SU-DHL-6 (cell line): Measurements from ENCODE around the gene SLC32A1.

Experiments
- H2AFZ ChIP-seq: fragments of 200-600 bp; sonication (generic); 2 replicates; pipeline ENCODE4 v1.6.1; 2014; ENCODE audit warnings: low read depth, mild to moderate bottlenecking, moderate library complexity, mixed read lengths, antibody characterized with exemption, low read length; ENCODE audit not compliant: severe bottlenecking
- H3F3A ChIP-seq: fragments of 200-600 bp; shearing (Covaris generic); 2 replicates; pipeline ENCODE4 v1.6.0; 2016; ENCODE audit warnings: antibody characterized with exemption, mild to moderate bottlenecking; ENCODE audit not compliant: insufficient read depth
- H3K27ac ChIP-seq: fragments of 200-600 bp; sonication (generic); 2 replicates; pipeline ENCODE4 v1.5.1; 2016; ENCODE audit warnings: low read depth, mild to moderate bottlenecking, low read length, moderate library complexity, mixed read lengths
- H3K27me3 ChIP-seq: fragments of 200-600 bp; sonication (generic), shearing (Covaris generic); 2 replicates; pipeline ENCODE4 v1.6.0; 2014; ENCODE audit warnings: mild to moderate bottlenecking, low read length
- H3K36me3 ChIP-seq: fragments of 200-600 bp; sonication (generic); 2 replicates; pipeline ENCODE4 v1.6.1; 2014; ENCODE audit warnings: mild to moderate bottlenecking, low read length, mixed read lengths
- H3K4me2 ChIP-seq: fragments of 300-600, 200-600 bp; shearing (Covaris generic), sonication (generic); 2 replicates; pipeline ENCODE4 v1.6.0; 2014; ENCODE audit warnings: low read length, low read depth, mild to moderate bottlenecking; ENCODE audit not compliant: poor library complexity, severe bottlenecking
- H3K4me3 ChIP-seq: fragments of 200-600 bp; sonication (generic); 2 replicates; pipeline ENCODE4 v1.5.1; 2014; ENCODE audit warnings: antibody characterized with exemption, low read length, mild to moderate bottlenecking, mixed read lengths; ENCODE audit not compliant: insufficient read depth, poor library complexity, severe bottlenecking
- H3K79me2 ChIP-seq: fragments of 200-600 bp; sonication (generic); 2 replicates; pipeline ENCODE4 v1.6.1; 2014; ENCODE audit warnings: mild to moderate bottlenecking, low read length, moderate library complexity; ENCODE audit not compliant: insufficient read depth
- H3K9ac ChIP-seq: fragments of 200-600 bp; sonication (generic); 2 replicates; pipeline ENCODE4 v1.7.0; 2014; ENCODE audit warnings: mild to moderate bottlenecking, low read length
- H3K9me2 ChIP-seq: fragments of 200-600 bp; sonication (generic); replicated peaks from 2 replicates; pipeline ENCODE4 v1.6.1; 2014; ENCODE audit warnings: low read length; ENCODE audit not compliant: insufficient read depth
- H3K9me3 ChIP-seq: fragments of 200-600 bp; sonication (generic); 2 replicates; pipeline ENCODE4 v1.6.1; 2014; ENCODE audit warnings: low read length, mixed read lengths; ENCODE audit not compliant: insufficient read depth
- H4K20me1 ChIP-seq: fragments of 200-600 bp; sonication (generic); 2 replicates; pipeline ENCODE4 v1.6.1; 2014; ENCODE audit warnings: low read depth, mild to moderate bottlenecking, antibody characterized with exemption, low read length, moderate library complexity, mixed read lengths
- EZH2phosphoT487 ChIP-seq: fragments of 200-600 bp; sonication (generic), shearing (Covaris generic); conservative IDR thresholded peaks from 2 replicates; pipeline ENCODE4 v1.6.1; 2018; ENCODE audit warnings: mild to moderate bottlenecking, antibody characterized with exemption, low read length, moderate library complexity, mixed read lengths
- TF ChIP-seq, protein P1 (sequence below): fragments of 200-600 bp; sonication (generic); IDR thresholded peaks from one replicate; pipeline ENCODE4 v1.5.1; 2017; ENCODE audit warnings: antibody characterized with exemption, mild to moderate bottlenecking, low read length, moderate library complexity; ENCODE audit not compliant: insufficient read depth, poor library complexity, severe bottlenecking

SLC32A1 gene

DNA sequence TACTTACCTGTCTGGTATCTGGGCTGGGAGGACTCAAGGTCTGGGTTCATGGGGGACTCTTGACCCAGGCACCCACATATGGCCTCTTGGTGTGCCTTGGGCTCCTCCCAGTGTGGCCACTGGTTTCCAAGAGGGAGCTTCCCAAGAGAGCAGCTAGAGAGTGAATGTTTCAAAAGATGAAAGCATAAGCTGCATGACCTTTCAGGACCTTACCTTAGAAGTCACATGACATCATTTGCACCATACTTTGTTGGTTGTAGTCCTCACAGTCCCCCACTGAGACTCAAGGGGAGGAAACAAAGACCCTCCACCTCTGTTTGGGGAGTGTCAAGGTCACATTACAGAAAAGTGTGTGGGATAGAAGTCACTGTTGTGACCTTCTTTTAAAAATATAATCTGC, 37.9 kb downstream of the SLC32A1 start:
- no peak overlapping the region for H3K27ac ChIP-seq
- H3K9ac ChIP-seq: no peak overlapping the region
- no peaks in the 10 kb centered on the region for H4K20me1 ChIP-seq
- no peak overlapping the region for H3K4me2 ChIP-seq
- H2AFZ ChIP-seq: no peak overlapping the region
- no peaks in the 10 kb centered on the region for H3F3A ChIP-seq
- H3K9me3 ChIP-seq: no peaks in the 10 kb centered on the region
- H3K9me2 ChIP-seq: no peaks in the 10 kb centered on the region
- no peaks in the 10 kb centered on the region for H3K27me3 ChIP-seq
- TF ChIP-seq EZH2phosphoT487: no peak
- TF ChIP-seq, protein P1, sequence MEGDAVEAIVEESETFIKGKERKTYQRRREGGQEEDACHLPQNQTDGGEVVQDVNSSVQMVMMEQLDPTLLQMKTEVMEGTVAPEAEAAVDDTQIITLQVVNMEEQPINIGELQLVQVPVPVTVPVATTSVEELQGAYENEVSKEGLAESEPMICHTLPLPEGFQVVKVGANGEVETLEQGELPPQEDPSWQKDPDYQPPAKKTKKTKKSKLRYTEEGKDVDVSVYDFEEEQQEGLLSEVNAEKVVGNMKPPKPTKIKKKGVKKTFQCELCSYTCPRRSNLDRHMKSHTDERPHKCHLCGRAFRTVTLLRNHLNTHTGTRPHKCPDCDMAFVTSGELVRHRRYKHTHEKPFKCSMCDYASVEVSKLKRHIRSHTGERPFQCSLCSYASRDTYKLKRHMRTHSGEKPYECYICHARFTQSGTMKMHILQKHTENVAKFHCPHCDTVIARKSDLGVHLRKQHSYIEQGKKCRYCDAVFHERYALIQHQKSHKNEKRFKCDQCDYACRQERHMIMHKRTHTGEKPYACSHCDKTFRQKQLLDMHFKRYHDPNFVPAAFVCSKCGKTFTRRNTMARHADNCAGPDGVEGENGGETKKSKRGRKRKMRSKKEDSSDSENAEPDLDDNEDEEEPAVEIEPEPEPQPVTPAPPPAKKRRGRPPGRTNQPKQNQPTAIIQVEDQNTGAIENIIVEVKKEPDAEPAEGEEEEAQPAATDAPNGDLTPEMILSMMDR: no peak
- H3K79me2 ChIP-seq: no peaks in the 10 kb centered on the region
- no peaks in the 10 kb centered on the region for H3K36me3 ChIP-seq
- no peak overlapping the region for H3K4me3 ChIP-seq

DNA sequence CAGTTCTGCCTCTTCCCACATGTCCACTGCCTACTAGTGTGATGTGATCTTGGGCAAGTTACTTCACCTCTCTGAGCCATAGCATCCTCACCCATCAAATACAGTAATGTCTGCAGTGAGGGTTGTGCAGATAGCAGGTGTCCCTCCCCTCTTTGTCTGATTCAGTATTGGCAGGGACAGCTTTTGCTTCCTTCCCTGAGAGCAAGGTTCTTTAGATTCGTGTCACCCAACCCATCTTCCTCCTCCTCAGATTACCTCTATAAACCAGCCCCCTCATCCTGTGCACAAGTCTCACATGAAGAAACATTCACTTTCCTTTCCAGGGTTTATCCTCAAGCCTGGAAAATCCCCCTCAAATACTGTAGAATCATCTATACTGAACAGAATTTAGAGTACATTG, 39.3 kb downstream of the SLC32A1 start:
- no peak overlapping the region for H2AFZ ChIP-seq
- H3K36me3 ChIP-seq: no peaks in the 10 kb centered on the region
- H4K20me1 ChIP-seq: no peaks in the 10 kb centered on the region
- H3K27me3 ChIP-seq: no peaks in the 10 kb centered on the region
- H3K4me2 ChIP-seq: no peak overlapping the region
- no peak overlapping the region for H3K9ac ChIP-seq
- no peak overlapping the region for H3K27ac ChIP-seq
- TF ChIP-seq EZH2phosphoT487: no peak
- TF ChIP-seq, protein P1: no peak
- no peaks in the 10 kb centered on the region for H3K9me3 ChIP-seq
- no peaks in the 10 kb centered on the region for H3K9me2 ChIP-seq
- H3F3A ChIP-seq: no peaks in the 10 kb centered on the region
- H3K4me3 ChIP-seq: no peak overlapping the region
- no peaks in the 10 kb centered on the region for H3K79me2 ChIP-seq

DNA sequence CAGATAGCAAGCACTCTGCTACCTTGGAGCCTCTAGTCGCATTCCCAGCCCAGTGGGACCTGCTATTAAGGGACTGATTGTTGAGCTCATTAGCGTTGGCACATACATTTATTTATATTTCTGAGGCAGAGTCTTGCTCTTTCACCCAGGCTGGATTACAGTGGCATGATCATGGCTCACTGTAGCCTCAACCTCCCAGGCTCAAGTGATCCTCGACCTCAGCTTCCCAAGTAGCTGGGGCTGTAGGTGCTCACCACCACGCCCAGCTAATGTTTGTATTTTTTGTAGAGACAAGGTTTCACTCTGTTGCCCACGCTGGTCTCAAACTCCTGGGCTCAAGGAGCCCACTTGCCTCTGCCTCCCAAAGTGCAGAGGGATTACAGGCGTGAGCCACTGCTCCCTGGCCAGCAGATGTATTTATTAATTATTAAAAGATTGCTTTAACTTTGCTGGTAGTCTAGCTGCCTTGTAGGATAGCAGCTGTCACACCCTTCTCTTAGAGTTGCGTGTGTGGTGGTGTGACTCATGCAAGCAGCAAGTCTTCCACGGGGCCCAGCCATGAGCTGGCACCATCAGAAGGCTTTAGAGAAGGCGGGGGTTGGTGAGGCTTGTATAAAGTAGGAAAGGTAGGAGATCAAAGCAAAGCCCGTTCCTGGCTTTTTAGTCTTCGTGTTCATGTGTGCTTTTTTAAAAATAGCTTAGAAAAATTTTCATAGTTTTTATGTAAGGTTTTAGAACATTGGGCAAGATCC, 40.5 kb downstream of the SLC32A1 start:
- Histone ChIP-seq H3K9ac (no peak overlapping the region), H3K27me3 (no peaks in the 10 kb centered on the region), H3K9me2 (no peaks in the 10 kb centered on the region), H3K9me3 (no peaks in the 10 kb centered on the region), H3K36me3 (no peaks in the 10 kb centered on the region), H4K20me1 (no peaks in the 10 kb centered on the region), H3K79me2 (no peaks in the 10 kb centered on the region), H2AFZ (no peak overlapping the region), H3K4me2 (no peak overlapping the region), H3K4me3 (no peak overlapping the region), H3K27ac (no peak overlapping the region), H3F3A (no peaks in the 10 kb centered on the region)
- TF ChIP-seq EZH2phosphoT487: no peak
- TF ChIP-seq, protein P1: no peak
